Heart right ventricle (tissue), 16 donors: ENCODE data around the gene MIEF1. TPM values are rescaled to one million over a fixed set of nuclear protein-coding genes. Genes with fewer than 3 reads are reported as not detected.
A peak's percentile ranks its signal among the peaks of the same experiment; 100 is the strongest.

ENCODE experiments used
- ATAC-seq, 8 donors: fragments of 200-7000 bp; cut with Tn5 transposase; one replicate each; pipeline ENCODE4 v1.9.1; 2020; ENCODE audit warnings: mild to moderate bottlenecking in 8 of 8, moderate library complexity in 8 of 8, moderate number of reproducible peaks in 1 of 8
- DNase-seq, 2 donors: peaks; one replicate each; pipeline ENCODE4 v3.0.0-alpha.2; 2020
- H3K27ac ChIP-seq, 10 donors: fragments of 200-600 bp; sonication (generic) in 2 of 10; one replicate each; pipeline versions ENCODE4 v1.5.0 to v1.8.0; 2020 to 2022; ENCODE audit warnings: mild to moderate bottlenecking in 3 of 10
- H3K27me3 ChIP-seq, 7 donors: fragments of 200-600 bp; one replicate each; pipeline ENCODE4 v1.8.0; 2021 to 2022; ENCODE audit warnings: mild to moderate bottlenecking in 2 of 7
- H3K36me3 ChIP-seq, 9 donors: fragments of 200-600 bp; sonication (generic) in 1 of 9; one replicate each; pipeline versions ENCODE4 v1.5.0 to v1.8.0; 2020 to 2022; ENCODE audit warnings: mild to moderate bottlenecking in 2 of 9
- H3K4me1 ChIP-seq, 9 donors: fragments of 200-600 bp; sonication (generic) in 1 of 9; one replicate each; pipeline versions ENCODE4 v1.5.0 to v1.8.0; 2020 to 2022; ENCODE audit warnings: mild to moderate bottlenecking in 4 of 9
- H3K4me3 ChIP-seq, 10 donors: fragments of 200-600 bp; sonication (generic) in 2 of 10; one replicate each; pipeline versions ENCODE4 v1.5.0 to v1.8.0; 2020 to 2022; ENCODE audit warnings: mild to moderate bottlenecking in 7 of 10, moderate library complexity in 2 of 10
- H3K9me3 ChIP-seq, 11 donors: fragments of 200-600 bp in 10 of 11; sonication (generic) in 2 of 11; one replicate each; pipeline versions ENCODE4 v1.5.0 to v1.8.0; 2013 to 2022; ENCODE audit warnings: mild to moderate bottlenecking in 2 of 11, control low read depth in 1 of 11, moderate library complexity in 1 of 11
- CTCF ChIP-seq, 9 donors: fragments of 200-600 bp; sonication (generic) in 2 of 9; IDR thresholded peaks; one replicate each; pipeline versions ENCODE4 v1.5.0 to v1.8.0; 2021 to 2022; ENCODE audit warnings: antibody characterized with exemption in 9 of 9, mild to moderate bottlenecking in 5 of 9, moderate library complexity in 1 of 9
- WGBS, 2 donors: extraction: QIAGEN DNeasy Blood & Tissue Kit; methylation state at CpG; one replicate each; pipeline ENCODE4 v1.1.7; 2013; ENCODE audit warnings: inconsistent platforms in 1 of 2; 5-methylcytosine and 5-hydroxymethylcytosine counted together
- intact Hi-C, 10 donors: fragments of 100-400 bp; cut with DNase I; formaldehyde crosslinking; loops; one replicate each; pipeline versions ENCODE4 v1.11.1 to v1.14.2; 2022
- polyA plus RNA-seq, 2 donors: library from polyadenylated mRNA; stranded (reverse); fragments of 200-250 nt; gene quantifications; one replicate each; pipeline ENCODE4 v1.2.3, GENCODE V29; 2013
- total RNA-seq, 10 donors: library from RNA; stranded (reverse); fragmentation: NEBNext Ultra II Directional in 3 of 10; extraction: Animal tissue kit (Norgen Biotek cat#: 25700) in 3 of 10; gene quantifications; one replicate each; pipeline versions ENCODE4 v1.2.1 to v1.2.4, GENCODE V29; 2021 to 2023
- donor health status: Arrhythmogenic right ventricular cardiomyopathy.
- donor health status: ischemic (EF 13 %, LVEDD 7.1; RV severe dilation, severe dysfunction).
- donor health status: healthy with polysubstance abuse.
- donor health status: DM: no; HTN: yes; CAD: no.
- donor health status: DM: no; HTN: no; CAD: no.
- donor health status: ischemic (EF 25% LVEDD 6.9; RV normal size, moderate dysfunction).
- donor health status: ischemic (EF 25% LVEDD 5.7; RV mildly dilated, moderate dysfunction).
- donor health status: healthy.
- donor health status: DM: yes; HTN: yes; CAD: no.
- donor health status: Ischemic cardiomyopathy.
- donor health status: ischemic (EF 35%, LVEDD 5.7; RV mildly dilated, moderate dysfunction).
- donor health status: nonischemic (EF 11% LVEDD 7.7; RV severe dilation, severe dysfunction).
- donor health status: DM: yes; HTN: yes; CAD: no.
- donor health status: PGD.
- donor health status: ischemic (EF 29% LVEDD 5.4; RV normal size, mild dysfunction).
- donor health status: nonischemic (EF 23%, LVEDD 6.1; RV moderate dilation, normal function).

MIEF1 gene
- total and polyA plus RNA-seq, 12 donors, result 7.0 to 35.8 (median 17.0) TPM

- 78 to 85% methylated on average over 3 of the region's 3 CpGs for WGBS, 2 donors
- H3K9me3 ChIP-seq, result no peaks in the 10 kb centered on the region
- H3K4me3 ChIP-seq, result no peak overlapping the region
- peaks cover 5 to 40% (median 33%) of the 10 kb centered on the region in 9 donors for H3K4me1 ChIP-seq
- ATAC-seq, result no peak
- no peak for DNase-seq
- no peaks in the 10 kb centered on the region for H3K27me3 ChIP-seq
- no peak for TF ChIP-seq CTCF (IDR thresholded peaks at IDR 0.05)
- peaks cover 0 to 69% (median 39%) of the 10 kb centered on the region in 9 donors for H3K36me3 ChIP-seq
- intact Hi-C loops, result loop anchor here in 3 of 10 donors (5.0 to 10.0 kb wide), 3 partner anchors 55 to 120 kb away; partner anchors contain the start of gene TAB1 (in 1 of the 3)
- H3K27ac ChIP-seq, result peak overlapping the region in 1 of 10 donors; percentile 100
Measured at GRCh38 chr22:39517470-39517869, 15.4 kb downstream of the MIEF1 start.

DNA sequence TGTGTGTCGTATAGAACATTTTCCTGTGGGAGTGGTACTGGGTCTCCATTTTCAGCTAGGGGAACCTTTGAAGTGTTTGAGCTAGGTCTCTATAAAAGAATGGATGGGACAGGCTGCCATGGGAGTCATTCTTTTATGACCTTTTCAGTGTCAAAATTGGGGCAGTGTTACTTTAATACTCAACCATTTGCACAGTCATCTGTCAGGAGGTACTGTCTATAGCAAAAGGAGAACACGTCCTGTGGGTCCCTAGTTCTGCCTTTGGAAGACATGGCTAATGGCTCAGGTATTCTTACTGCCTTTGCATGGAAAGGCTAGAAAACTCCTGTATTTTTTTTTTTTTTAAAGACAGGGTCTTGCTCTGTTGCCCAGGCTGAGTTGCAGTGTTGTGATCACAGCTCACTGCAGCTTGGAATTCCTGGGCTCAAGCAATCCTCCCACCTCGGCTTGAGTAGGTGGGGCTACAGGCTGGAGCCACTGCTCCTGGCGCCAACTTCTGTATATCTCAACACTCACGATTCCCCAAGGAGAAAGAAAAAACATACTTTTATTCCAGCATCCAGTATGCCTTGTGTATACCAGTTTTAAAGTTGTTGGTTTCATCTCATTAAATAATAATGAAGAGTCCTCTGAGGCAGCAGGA, 16.2 kb downstream of the MIEF1 start:
- no peaks in the 10 kb centered on the region for H3K9me3 ChIP-seq
- peaks cover 11 to 48% (median 41%) of the 10 kb centered on the region in 9 donors for H3K4me1 ChIP-seq
- H3K36me3 ChIP-seq, result peaks cover 0 to 69% (median 41%) of the 10 kb centered on the region in 9 donors
- H3K27ac ChIP-seq, result peak overlapping the region in 6 of 10 donors; percentile 97 to 100 (median 100)
- no peak for TF ChIP-seq CTCF (IDR thresholded peaks at IDR 0.05)
- peak overlapping the region in 1 of 10 donors; percentile 95 for H3K4me3 ChIP-seq
- no peak for ATAC-seq
- no peaks in the 10 kb centered on the region for H3K27me3 ChIP-seq
- intact Hi-C loops, result loop anchor here in 3 of 10 donors (2.0 to 10.0 kb wide), 4 partner anchors 15 to 121 kb away; partner anchors contain the start of genes MIEF1 (in 1 of the 3) and TAB1 (in 1 of the 3)
- WGBS, 2 donors, result 51 to 60% methylated on average over 5 of the region's 5 CpGs
- no peak for DNase-seq

DNA sequence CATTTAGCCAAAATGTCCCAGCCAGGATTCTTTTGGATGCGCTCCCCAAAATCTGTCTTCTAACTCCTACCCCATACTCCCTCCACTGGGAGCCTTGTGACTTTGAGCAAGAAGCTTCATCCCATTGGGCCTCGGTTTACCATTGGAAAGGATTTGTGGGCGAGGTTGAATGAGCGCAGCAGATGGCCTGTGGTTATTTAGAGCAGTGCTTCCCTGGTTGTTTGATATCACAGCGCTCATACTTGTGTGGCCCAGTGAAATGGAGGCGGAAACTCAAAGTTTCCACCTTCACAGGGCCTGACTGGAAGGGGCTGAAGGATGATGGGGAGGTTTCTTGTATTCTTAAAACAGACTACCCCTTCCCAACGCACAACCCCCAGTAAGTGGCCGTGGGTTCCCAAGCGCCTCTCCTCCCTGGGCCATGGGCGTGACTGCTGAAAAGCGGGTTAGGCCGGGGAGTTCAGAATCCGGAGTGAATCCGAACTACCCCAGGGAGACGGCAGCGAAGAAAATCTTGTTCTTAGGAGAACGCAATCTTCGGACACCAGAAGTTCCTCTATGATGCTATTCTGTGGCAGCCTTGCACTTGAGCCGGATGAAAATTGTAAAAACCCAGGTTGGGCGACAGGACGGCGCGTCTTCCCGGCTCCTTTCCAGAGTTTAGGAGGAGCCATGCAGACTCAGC, 17.0 kb downstream of the MIEF1 start:
- H3K9me3 ChIP-seq, result no peaks in the 10 kb centered on the region
- no peak for TF ChIP-seq CTCF (IDR thresholded peaks at IDR 0.05)
- peaks cover 20 to 52% (median 45%) of the 10 kb centered on the region in 9 donors for H3K4me1 ChIP-seq
- WGBS, 2 donors, result 8 to 9% methylated on average over 24 of the region's 24 CpGs
- intact Hi-C loops, result loop anchor here in 3 of 10 donors (2.0 to 10.0 kb wide), 4 partner anchors 16 to 122 kb away; partner anchors contain the start of genes MIEF1 (in 1 of the 3) and TAB1 (in 1 of the 3)
- peaks cover 0 to 69% (median 35%) of the 10 kb centered on the region in 9 donors for H3K36me3 ChIP-seq
- peak overlapping the region; percentile 97 to 100 (median 100) for H3K27ac ChIP-seq
- H3K4me3 ChIP-seq, result peak overlapping the region; percentile 81 to 100 (median 98)
- H3K27me3 ChIP-seq, result no peaks in the 10 kb centered on the region
- DNase-seq, result no peak
- ATAC-seq, result peak in 1 of 8 donors; percentile 2

DNA sequence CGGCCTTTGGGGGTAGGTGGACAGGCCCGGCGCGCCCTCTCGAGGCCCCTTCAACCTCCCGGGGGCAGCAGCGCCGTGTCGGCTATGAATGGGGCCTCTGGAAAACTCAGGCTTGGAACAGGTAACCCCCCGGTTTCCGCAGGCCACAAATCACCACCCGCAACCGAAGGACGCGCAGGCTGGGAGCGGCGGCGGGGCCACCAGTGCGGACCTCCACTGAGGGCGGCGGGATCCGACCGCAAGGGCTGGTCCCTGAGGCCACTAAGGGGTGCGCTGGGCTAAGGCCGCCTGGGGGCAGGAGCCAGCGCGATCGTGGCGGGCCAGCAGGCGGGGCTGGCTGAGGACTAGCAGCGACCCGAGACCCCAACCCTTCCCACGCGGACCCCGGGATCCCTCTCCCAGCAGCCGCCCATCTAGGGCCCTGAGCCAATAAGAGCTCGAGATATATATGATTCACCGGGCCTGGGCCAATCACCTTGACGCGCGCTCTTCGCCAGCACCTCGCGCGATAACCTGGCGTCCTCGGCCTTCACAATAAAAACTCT, 17.7 kb downstream of the MIEF1 start:
- WGBS, 2 donors, result 0% methylated on average over 47 of the region's 47 CpGs

More for the DNA sequence above, 17.7 kb downstream of the MIEF1 start:
- H3K9me3 ChIP-seq, result no peaks in the 10 kb centered on the region
- no peaks in the 10 kb centered on the region for H3K27me3 ChIP-seq
- peaks cover 25 to 52% (median 48%) of the 10 kb centered on the region in 9 donors for H3K4me1 ChIP-seq
- intact Hi-C loops, result loop anchor here in 9 of 10 donors (1.0 to 10.0 kb wide), 12 partner anchors 17 to 355 kb away; partner anchors contain the start of genes RPL3 (in 5 of the 9), MIEF1 (in 3 of the 9), SYNGR1 (in 3 of the 9) and TAB1 (in 1 of the 9)
- TF ChIP-seq CTCF (IDR thresholded peaks at IDR 0.05), result peak; percentile 13 to 70 (median 46)
- H3K27ac ChIP-seq, result peak overlapping the region; percentile 97 to 100 (median 100)
- H3K36me3 ChIP-seq, result peaks cover 0 to 69% (median 29%) of the 10 kb centered on the region in 9 donors
- ATAC-seq (peak; percentile 83 to 95 (median 90)), DNase-seq (peak; percentile 95 to 98)
- H3K4me3 ChIP-seq, result peak overlapping the region; percentile 81 to 100 (median 98)
